Type B pancreatic cell (in vitro differentiated cells): ENCODE measurements around the gene ALDH1A2. TPM values are rescaled to one million over a fixed set of nuclear protein-coding genes. Genes with fewer than 3 reads are reported as not detected.
A peak's percentile ranks its signal among the peaks of the same experiment; 100 is the strongest.
"Not testable (repeated sequence)": the region's sequence is repeated elsewhere in the genome, so short reads cannot be mapped to it uniquely, and the experiment has no call there.

ENCODE experiments used
- DNase-seq: peaks from one replicate; pipeline ENCODE4 v3.0.0; 2021; ENCODE audit warnings: mixed read lengths; ENCODE audit not compliant: unreplicated experiment; ENCODE audit errors: extremely low spot score
- H3K27ac Mint-ChIP-seq: 2 replicates; pipeline ENCODE4 v1.8.0; 2021; ENCODE audit warnings: mild to moderate bottlenecking, mixed read lengths
- H3K27me3 Mint-ChIP-seq: 2 replicates; pipeline ENCODE4 v1.8.0; 2021; ENCODE audit warnings: mixed read lengths
- H3K36me3 Mint-ChIP-seq: 2 replicates; pipeline ENCODE4 v1.8.0; 2021; ENCODE audit warnings: mixed read lengths
- H3K4me1 Mint-ChIP-seq: one replicate; pipeline ENCODE4 v1.8.0; 2021; ENCODE audit warnings: mixed read lengths; ENCODE audit not compliant: unreplicated experiment
- H3K4me3 Mint-ChIP-seq: 2 replicates; pipeline ENCODE4 v1.8.0; 2021; ENCODE audit warnings: mild to moderate bottlenecking, mixed read lengths
- H3K9me3 Mint-ChIP-seq: 2 replicates; pipeline ENCODE4 v1.8.0; 2021; ENCODE audit warnings: mixed read lengths
- total RNA-seq: library from RNA; stranded (reverse); gene quantifications from 2 replicates; pipeline ENCODE4 v1.2.1, GENCODE V29; 2021; ENCODE audit warnings: low replicate concordance
- TF ChIP-seq, protein P1 (sequence below): fragments of 200-600 bp; sonication (generic); conservative IDR thresholded peaks from 2 replicates; pipeline ENCODE4 v1.5.0; 2021; ENCODE audit warnings: antibody characterized with exemption, mild to moderate bottlenecking

Gene ALDH1A2
- total RNA-seq, 1 donor from 2014 or later = 38.3 TPM

- Mint-ChIP-seq H3K36me3 (no peaks in the 10 kb centered on the region), H3K27me3 (peaks cover 53% of the 10 kb centered on the region), H3K4me3 (no peak overlapping the region), H3K27ac (no peak overlapping the region), H3K9me3 (peaks cover 4% of the 10 kb centered on the region), H3K4me1 (no peaks in the 10 kb centered on the region)
- no peak for DNase-seq
- TF ChIP-seq, protein P1, sequence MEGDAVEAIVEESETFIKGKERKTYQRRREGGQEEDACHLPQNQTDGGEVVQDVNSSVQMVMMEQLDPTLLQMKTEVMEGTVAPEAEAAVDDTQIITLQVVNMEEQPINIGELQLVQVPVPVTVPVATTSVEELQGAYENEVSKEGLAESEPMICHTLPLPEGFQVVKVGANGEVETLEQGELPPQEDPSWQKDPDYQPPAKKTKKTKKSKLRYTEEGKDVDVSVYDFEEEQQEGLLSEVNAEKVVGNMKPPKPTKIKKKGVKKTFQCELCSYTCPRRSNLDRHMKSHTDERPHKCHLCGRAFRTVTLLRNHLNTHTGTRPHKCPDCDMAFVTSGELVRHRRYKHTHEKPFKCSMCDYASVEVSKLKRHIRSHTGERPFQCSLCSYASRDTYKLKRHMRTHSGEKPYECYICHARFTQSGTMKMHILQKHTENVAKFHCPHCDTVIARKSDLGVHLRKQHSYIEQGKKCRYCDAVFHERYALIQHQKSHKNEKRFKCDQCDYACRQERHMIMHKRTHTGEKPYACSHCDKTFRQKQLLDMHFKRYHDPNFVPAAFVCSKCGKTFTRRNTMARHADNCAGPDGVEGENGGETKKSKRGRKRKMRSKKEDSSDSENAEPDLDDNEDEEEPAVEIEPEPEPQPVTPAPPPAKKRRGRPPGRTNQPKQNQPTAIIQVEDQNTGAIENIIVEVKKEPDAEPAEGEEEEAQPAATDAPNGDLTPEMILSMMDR = no peak
Measured at GRCh38 chr15:58046467-58046866, 19.0 kb downstream of the ALDH1A2 start.

- H3K27me3 Mint-ChIP-seq = peaks cover 58% of the 10 kb centered on the region
- H3K27ac Mint-ChIP-seq, H3K9me3 Mint-ChIP-seq, H3K36me3 Mint-ChIP-seq, H3K4me1 Mint-ChIP-seq, DNase-seq, H3K4me3 Mint-ChIP-seq: not testable (repeated sequence)
Measured at GRCh38 chr15:58045376-58045775, 20.1 kb downstream of the ALDH1A2 start.

GRCh38 chr15:58044551-58044950, 21.0 kb downstream of the ALDH1A2 start:
- Mint-ChIP-seq H3K9me3 (peaks cover 4% of the 10 kb centered on the region), H3K27me3 (peaks cover 59% of the 10 kb centered on the region), H3K27ac (no peak overlapping the region), H3K4me3 (no peak overlapping the region), H3K4me1 (peaks cover 2% of the 10 kb centered on the region), H3K36me3 (no peaks in the 10 kb centered on the region)
- no peak for DNase-seq
- TF ChIP-seq, protein P1 = no peak

GRCh38 chr15:58043192-58043903, 22.2 kb downstream of the ALDH1A2 start:
- Mint-ChIP-seq H3K36me3 (no peaks in the 10 kb centered on the region), H3K4me3 (no peak overlapping the region), H3K27ac (no peak overlapping the region), H3K27me3 (peaks cover 49% of the 10 kb centered on the region), H3K9me3 (peaks cover 4% of the 10 kb centered on the region), H3K4me1 (peaks cover 12% of the 10 kb centered on the region)
- no peak for DNase-seq
- TF ChIP-seq, protein P1 = peak; percentile 79

GRCh38 chr15:58042006-58042405, 23.5 kb downstream of the ALDH1A2 start:
- Mint-ChIP-seq H3K36me3 (no peaks in the 10 kb centered on the region), H3K27me3 (peaks cover 46% of the 10 kb centered on the region)

GRCh38 chr15:58040150-58040549, 25.4 kb downstream of the ALDH1A2 start:
- Mint-ChIP-seq H3K4me1 (peaks cover 32% of the 10 kb centered on the region), H3K9me3 (peaks cover 4% of the 10 kb centered on the region)

More at GRCh38 chr15:58042006-58042405, 23.5 kb downstream of the ALDH1A2 start:
- DNase-seq = no peak
- Mint-ChIP-seq H3K9me3 (peaks cover 4% of the 10 kb centered on the region), H3K4me1 (peaks cover 25% of the 10 kb centered on the region), H3K27ac (no peak overlapping the region), H3K4me3 (no peak overlapping the region)
- TF ChIP-seq, protein P1 = no peak

More at GRCh38 chr15:58040150-58040549, 25.4 kb downstream of the ALDH1A2 start:
- TF ChIP-seq, protein P1 = no peak
- no peak for DNase-seq
- no peaks in the 10 kb centered on the region for H3K36me3 Mint-ChIP-seq
- peaks cover 40% of the 10 kb centered on the region for H3K27me3 Mint-ChIP-seq
- no peak overlapping the region for H3K4me3 Mint-ChIP-seq
- no peak overlapping the region for H3K27ac Mint-ChIP-seq
